Thyroid gland (tissue), 4 donors: ENCODE data around the gene LRCH1.

Experiments used
- POLR2A ChIP-seq, 2 donors: fragments of 450-650 bp; IDR thresholded peaks; one replicate each; pipeline ENCODE4 v1.6.1; 2017; ENCODE audit warnings: antibody characterized with exemption in 2 of 2, mild to moderate bottlenecking in 2 of 2, moderate library complexity in 1 of 2
- TF ChIP-seq, protein P1 (sequence below), 6 experiments: fragments of 200-600 bp in 3 of 6; fragments of 450-650 bp in 3 of 6; sonication (generic) in 3 of 6; IDR thresholded peaks; one replicate each; pipeline ENCODE4 v1.5.1; 2016 to 2019; ENCODE audit warnings: antibody characterized with exemption in 6 of 6, mild to moderate bottlenecking in 2 of 6, inconsistent platforms in 1 of 6, moderate library complexity in 1 of 6

DNA sequence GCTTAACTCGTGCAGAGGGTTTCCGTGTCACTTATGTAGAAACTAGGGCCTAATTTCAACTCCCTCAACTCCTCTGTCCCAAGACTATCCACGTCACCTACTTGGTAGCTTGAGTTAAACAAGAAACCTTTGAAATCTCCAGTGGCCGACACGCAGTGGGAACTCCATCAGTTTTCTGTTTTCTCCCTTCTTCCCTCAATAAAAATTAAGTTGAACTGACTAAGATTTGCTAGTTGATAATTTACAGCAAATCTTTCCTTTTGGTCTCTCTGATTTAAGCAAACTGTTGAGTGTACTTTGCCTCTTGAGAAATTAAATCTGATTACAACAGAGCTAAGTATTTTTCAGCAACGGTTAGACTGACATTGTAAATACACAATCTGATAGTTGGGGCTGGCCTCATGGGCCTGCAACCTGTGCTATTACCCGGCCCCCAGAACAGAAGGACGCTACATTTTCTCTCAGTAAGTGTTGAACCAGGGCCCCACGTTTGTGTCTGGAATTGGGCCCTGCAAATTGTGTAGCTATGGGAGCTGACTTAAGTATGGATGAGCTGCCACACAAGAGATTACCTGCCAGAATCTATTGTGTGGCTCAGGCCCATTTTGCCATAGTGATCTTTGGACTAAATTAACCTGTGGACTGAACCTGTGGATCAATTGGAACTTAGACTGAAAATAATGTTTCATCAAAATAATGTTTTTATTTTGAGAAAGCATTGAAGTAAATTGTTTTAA, 244.7 kb downstream of the LRCH1 start:
- TF ChIP-seq, protein P1, sequence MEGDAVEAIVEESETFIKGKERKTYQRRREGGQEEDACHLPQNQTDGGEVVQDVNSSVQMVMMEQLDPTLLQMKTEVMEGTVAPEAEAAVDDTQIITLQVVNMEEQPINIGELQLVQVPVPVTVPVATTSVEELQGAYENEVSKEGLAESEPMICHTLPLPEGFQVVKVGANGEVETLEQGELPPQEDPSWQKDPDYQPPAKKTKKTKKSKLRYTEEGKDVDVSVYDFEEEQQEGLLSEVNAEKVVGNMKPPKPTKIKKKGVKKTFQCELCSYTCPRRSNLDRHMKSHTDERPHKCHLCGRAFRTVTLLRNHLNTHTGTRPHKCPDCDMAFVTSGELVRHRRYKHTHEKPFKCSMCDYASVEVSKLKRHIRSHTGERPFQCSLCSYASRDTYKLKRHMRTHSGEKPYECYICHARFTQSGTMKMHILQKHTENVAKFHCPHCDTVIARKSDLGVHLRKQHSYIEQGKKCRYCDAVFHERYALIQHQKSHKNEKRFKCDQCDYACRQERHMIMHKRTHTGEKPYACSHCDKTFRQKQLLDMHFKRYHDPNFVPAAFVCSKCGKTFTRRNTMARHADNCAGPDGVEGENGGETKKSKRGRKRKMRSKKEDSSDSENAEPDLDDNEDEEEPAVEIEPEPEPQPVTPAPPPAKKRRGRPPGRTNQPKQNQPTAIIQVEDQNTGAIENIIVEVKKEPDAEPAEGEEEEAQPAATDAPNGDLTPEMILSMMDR (IDR thresholded peaks at IDR 0.05) = no peak
- no peak for TF ChIP-seq POLR2A (IDR thresholded peaks at IDR 0.05)
